ENCODE results near the gene DTL. TPM values are rescaled to one million over a fixed set of nuclear protein-coding genes. Genes with fewer than 3 reads are reported as not detected.

The DTL gene
- total and polyA plus RNA-seq, 2 of the 13 experiments (the other 11 are each of a cell fraction or from before 2014, with no cell fraction given), result 10.4 to 32.8 TPM

DNA sequence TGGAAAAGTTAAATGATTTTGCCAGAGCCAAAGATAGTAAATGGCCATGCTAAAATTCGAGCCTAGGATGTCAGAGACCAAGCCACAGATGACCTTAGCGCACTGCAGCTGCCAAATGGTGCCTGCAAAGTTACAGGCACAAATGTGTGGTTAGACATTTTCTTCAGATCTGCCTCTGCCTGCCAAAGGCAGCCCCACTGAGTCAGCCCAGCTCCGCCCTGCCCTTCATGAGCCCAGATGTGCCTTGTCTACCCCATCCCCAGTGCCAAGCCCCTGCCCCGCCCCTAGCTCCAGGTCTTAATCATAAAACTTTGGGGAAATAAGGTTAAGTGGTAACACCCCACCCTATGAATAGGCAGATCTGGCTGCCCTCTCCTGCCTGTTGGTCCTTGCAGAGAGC is 105.9 kb downstream of the DTL start:
- Histone ChIP-seq H2AFZ (ENCODE audit: low read length) (no peak overlapping the region), H3K4me3 (replicated peaks in 1 of 3; ENCODE audit: insufficient read depth in 1 of 3, low read depth in 2 of 3, low read length in 3 of 3) (no peak overlapping the region), H4K20me1 (ENCODE audit: insufficient read depth, low read length) (no peaks in the 10 kb centered on the region), H3K4me2 (ENCODE audit: low read depth, low read length) (no peak overlapping the region), H3K4me1 (ENCODE audit: insufficient read depth, low read length) (no peaks in the 10 kb centered on the region), H3K79me2 (ENCODE audit: insufficient read depth, low read length) (no peaks in the 10 kb centered on the region), H3K9me3 (ENCODE audit: low read length) (no peaks in the 10 kb centered on the region), H3K9ac (ENCODE audit: insufficient read depth, low read depth, low read length) (no peak overlapping the region), H3K27me3 (ENCODE audit: control insufficient read depth in 1 of 2, insufficient read depth in 2 of 2, low read length in 2 of 2) (no peaks in the 10 kb centered on the region), H3K27ac (ENCODE audit: extremely low read length, insufficient read depth, low read length) (no peak overlapping the region), H3K36me3 (replicated peaks in 1 of 2; ENCODE audit: control insufficient read depth in 1 of 2, insufficient read depth in 2 of 2, low read length in 2 of 2) (no peaks in the 10 kb centered on the region)
- in situ Hi-C loops (cut with HindIII; ENCODE audit: extremely low pct_ligation_motif_present, low pct_unique_long_range_greater_than_20kb), result no loop called here
- DNase-seq (ENCODE audit: low spot score), result no peak
- POLR2A ChIA-PET, result no interaction called here
- CTCF ChIA-PET (ENCODE audit: low intra/inter-chr PET ratio, low total read pairs), result no interaction called here
- intact Hi-C loops (cut with micrococcal nuclease; ENCODE audit: unreplicated experiment), result no loop called here
- FAIRE-seq, result no peak
- no TSS peak for BruUV-seq (replicated peaks)
- TF ChIP-seq ZNF772 (CRISPR knock-in tag; IDR thresholded peaks at IDR 0.05), result no peak
- TF ChIP-seq ZNF616 (CRISPR knock-in tag; IDR thresholded peaks at IDR 0.05; ENCODE audit: low read depth), result no peak
- TF ChIP-seq, protein P1, sequence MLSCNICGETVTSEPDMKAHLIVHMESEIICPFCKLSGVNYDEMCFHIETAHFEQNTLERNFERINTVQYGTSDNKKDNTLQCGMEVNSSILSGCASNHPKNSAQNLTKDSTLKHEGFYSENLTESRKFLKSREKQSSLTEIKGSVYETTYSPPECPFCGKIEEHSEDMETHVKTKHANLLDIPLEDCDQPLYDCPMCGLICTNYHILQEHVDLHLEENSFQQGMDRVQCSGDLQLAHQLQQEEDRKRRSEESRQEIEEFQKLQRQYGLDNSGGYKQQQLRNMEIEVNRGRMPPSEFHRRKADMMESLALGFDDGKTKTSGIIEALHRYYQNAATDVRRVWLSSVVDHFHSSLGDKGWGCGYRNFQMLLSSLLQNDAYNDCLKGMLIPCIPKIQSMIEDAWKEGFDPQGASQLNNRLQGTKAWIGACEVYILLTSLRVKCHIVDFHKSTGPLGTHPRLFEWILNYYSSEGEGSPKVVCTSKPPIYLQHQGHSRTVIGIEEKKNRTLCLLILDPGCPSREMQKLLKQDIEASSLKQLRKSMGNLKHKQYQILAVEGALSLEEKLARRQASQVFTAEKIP (CRISPR knock-in tag; IDR thresholded peaks at IDR 0.05; ENCODE audit: borderline replicate concordance), result no peak
- TF ChIP-seq ZNF30 (CRISPR knock-in tag; IDR thresholded peaks at IDR 0.05), result no peak
- TF ChIP-seq BRD4 (CRISPR knock-in tag; IDR thresholded peaks at IDR 0.05), result no peak
- no peak for TF ChIP-seq RCOR2 (CRISPR knock-in tag; IDR thresholded peaks at IDR 0.05)
- TF ChIP-seq ZNF724P (CRISPR knock-in tag; IDR thresholded peaks at IDR 0.05; ENCODE audit: borderline replicate concordance), result no peak
- TF ChIP-seq FOXP1 (IDR thresholded peaks at IDR 0.05), result no peak
- no peak for TF ChIP-seq FOXP1 (CRISPR knock-in tag; IDR thresholded peaks at IDR 0.05)
- no peak for TF ChIP-seq ZNF20 (CRISPR knock-in tag; IDR thresholded peaks at IDR 0.05)
- no peak for TF ChIP-seq GATAD2A (CRISPR knock-in tag; IDR thresholded peaks at IDR 0.05)
- no peak for TF ChIP-seq ZNF558 (CRISPR knock-in tag; IDR thresholded peaks at IDR 0.05; ENCODE audit: borderline replicate concordance)
- TF ChIP-seq MIXL1 (CRISPR knock-in tag; IDR thresholded peaks at IDR 0.05), result no peak
- no peak for ATAC-seq
- 81% methylated on average over 4 of the region's 4 CpGs for WGBS (ENCODE audit: low lambda C conversion rate)

Data from HepG2 (cell line).